SK-N-SH (cell line): ENCODE measurements around the gene AMFR. TPM values are rescaled to one million over a fixed set of nuclear protein-coding genes. Genes with fewer than 3 reads are reported as not detected.
A peak's percentile ranks its signal among the peaks of the same experiment; 100 is the strongest.

ENCODE experiments used
- CTCF ChIA-PET: fragments of 300-600, 350-600 bp; formaldehyde crosslinking; extraction: SDS; loops from one replicate; lab custom pipeline; 2021; lab: Yijun Ruan, JAX
- POLR2A ChIA-PET: fragments of 350-600 bp; sonication (Branson Sonifier 250); formaldehyde crosslinking; extraction: SDS; loops from one replicate; lab custom pipeline; 2020; ENCODE audit warnings: antibody characterized with exemption, inconsistent platforms; lab: Yijun Ruan, JAX
- DNase-seq: peaks from one replicate; pipeline ENCODE4 v3.0.0; 2012
- H2AFZ ChIP-seq: fragments of 200-600 bp; sonication (generic); 2 replicates; pipeline ENCODE4 v1.8.1; 2016; ENCODE audit warnings: antibody characterized with exemption, mild to moderate bottlenecking, low read depth
- H3F3A ChIP-seq: fragments of 200-600 bp; sonication (generic); replicated peaks from 2 replicates; pipeline ENCODE3; 2016; ENCODE audit warnings: antibody characterized with exemption, mild to moderate bottlenecking; ENCODE audit not compliant: insufficient read depth
- H3K27ac ChIP-seq, 2 experiments: fragments of 200-500 bp in 1 of 2; fragments of 200-600 bp in 1 of 2; sonication (Bioruptor generic) in 1 of 2; sonication (generic), shearing (Covaris generic) in 1 of 2; 2 replicates each; pipeline versions ENCODE4 v1.5.1 to v1.6.1; 2014 to 2016; ENCODE audit warnings: low read depth in 2 of 2, inconsistent platforms in 1 of 2, low read length in 1 of 2, mild to moderate bottlenecking in 1 of 2, mixed read lengths in 1 of 2
- H3K27me3 ChIP-seq: fragments of 200-600 bp; sonication (generic), shearing (Covaris generic); 2 replicates; pipeline ENCODE4 v1.6.1; 2016; ENCODE audit warnings: mixed run types; ENCODE audit not compliant: insufficient read depth
- H3K36me3 ChIP-seq, 2 experiments: fragments of 200-500 bp in 1 of 2; fragments of 200-600 bp in 1 of 2; sonication (Bioruptor generic) in 1 of 2; sonication (generic) in 1 of 2; replicated peaks in 1 of 2; 2 replicates each; pipeline versions ENCODE3 to v1.5.1; 2014 to 2016; ENCODE audit warnings: low read length in 1 of 2, mild to moderate bottlenecking in 1 of 2; ENCODE audit not compliant: insufficient read depth in 2 of 2, control insufficient read depth in 1 of 2
- H3K4me1 ChIP-seq, 2 experiments: fragments of 200-500 bp in 1 of 2; fragments of 200-600 bp in 1 of 2; sonication (Bioruptor generic) in 1 of 2; sonication (generic), shearing (Covaris generic) in 1 of 2; 2 replicates each; pipeline versions ENCODE4 v1.5.1 to v1.6.1; 2014 to 2016; ENCODE audit warnings: low read depth in 1 of 2, low read length in 1 of 2, mixed run types in 1 of 2; ENCODE audit not compliant: insufficient read depth in 2 of 2, control insufficient read depth in 1 of 2
- H3K4me2 ChIP-seq: fragments of 200-600 bp; sonication (generic), shearing (Covaris generic); 2 replicates; pipeline ENCODE4 v1.6.1; 2017; ENCODE audit warnings: mixed run types
- H3K4me3 ChIP-seq, 2 experiments: fragments of 200-500 bp in 1 of 2; fragments of 200-600 bp in 1 of 2; sonication (Bioruptor generic) in 1 of 2; sonication (generic), shearing (Covaris generic) in 1 of 2; 2 replicates each; pipeline versions ENCODE4 v1.5.1 to v1.8.1; 2014 to 2016; ENCODE audit warnings: low read depth in 2 of 2, inconsistent platforms in 1 of 2, low read length in 1 of 2, mild to moderate bottlenecking in 1 of 2, mixed read lengths in 1 of 2, moderate library complexity in 1 of 2
- H3K79me2 ChIP-seq: fragments of 200-600 bp; sonication (generic); 2 replicates; pipeline ENCODE4 v1.8.1; 2017; ENCODE audit warnings: mild to moderate bottlenecking; ENCODE audit not compliant: insufficient read depth
- H3K9ac ChIP-seq: fragments of 200-600 bp; sonication (generic); 2 replicates; pipeline ENCODE4 v1.6.1; 2017; ENCODE audit warnings: mixed run types
- H3K9me2 ChIP-seq: fragments of 200-600 bp; sonication (generic); 2 replicates; pipeline ENCODE4 v1.6.1; 2017; ENCODE audit warnings: mixed run types
- H3K9me3 ChIP-seq: fragments of 200-600 bp; sonication (generic); 2 replicates; pipeline ENCODE4 v1.6.1; 2017; ENCODE audit warnings: mixed run types, mild to moderate bottlenecking, moderate library complexity
- H4K20me1 ChIP-seq: fragments of 200-600 bp; sonication (generic); 2 replicates; pipeline ENCODE4 v1.6.1; 2017; ENCODE audit warnings: mild to moderate bottlenecking, mixed run types; ENCODE audit not compliant: insufficient read depth
- ELF1 ChIP-seq: IDR thresholded peaks from 2 replicates; pipeline ENCODE4 v1.4.0; 2012
- FOSL2 ChIP-seq: IDR thresholded peaks from 2 replicates; pipeline ENCODE4 v1.4.0; 2012; ENCODE audit warnings: low read depth, mild to moderate bottlenecking, moderate library complexity, borderline replicate concordance
- MXI1 ChIP-seq: IDR thresholded peaks from 2 replicates; pipeline ENCODE4 v1.6.1; 2012; ENCODE audit warnings: mild to moderate bottlenecking, low read depth, low read length, improper control_type of control experiment
- NFIC ChIP-seq: IDR thresholded peaks from 2 replicates; pipeline ENCODE4 v1.4.0; 2012; ENCODE audit warnings: borderline replicate concordance
- RAD21 ChIP-seq: IDR thresholded peaks from 2 replicates; pipeline ENCODE4 v1.6.1; 2012; ENCODE audit warnings: mild to moderate bottlenecking, low read length
- REST ChIP-seq: IDR thresholded peaks from 2 replicates; pipeline ENCODE4 v1.6.1; 2012; ENCODE audit warnings: mild to moderate bottlenecking, low read depth, low read length, moderate library complexity
- WGBS: methylation state at CpG from one replicate; pipeline ENCODE4 v1.1.6; 2017; ENCODE audit warnings: low lambda C conversion rate; 5-methylcytosine and 5-hydroxymethylcytosine counted together
- polyA plus RNA-seq, 3 experiments: library from polyadenylated mRNA; depleted of rRNA; stranded (reverse); fragments of >200 nt; gene quantifications; 2 replicates each; pipeline ENCODE4 v1.2.3, GENCODE V29; 2012

AMFR gene
- polyA plus RNA-seq, 1 of the 3 experiments (the other 2 are of a cell fraction), result 65.3 TPM

DNA sequence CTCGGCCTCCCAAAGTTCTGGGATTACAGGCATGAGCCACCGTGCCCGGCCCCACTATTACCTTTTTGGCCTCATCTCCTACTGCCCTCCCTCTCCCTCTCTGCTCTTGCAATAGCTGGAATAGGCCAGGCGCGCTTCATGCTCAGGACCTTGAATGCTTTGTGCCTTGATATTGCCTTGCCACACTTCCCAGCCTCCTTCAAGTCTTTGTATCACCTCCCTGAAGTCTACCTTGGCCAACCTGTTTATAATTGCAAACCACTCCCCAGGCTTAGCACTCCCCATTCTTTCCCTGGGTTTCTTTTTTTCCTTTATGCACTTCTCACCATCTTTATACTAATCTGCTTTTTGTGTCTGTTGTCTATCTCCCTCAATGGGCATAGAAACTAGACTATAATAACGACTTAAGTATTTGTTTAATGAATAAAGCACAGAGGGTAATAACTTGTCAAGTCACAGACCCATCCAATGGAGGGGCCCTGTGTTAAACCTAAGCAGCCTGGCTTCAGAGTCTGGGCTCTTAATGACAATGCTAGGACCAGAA is 32.7 kb upstream of the AMFR start:
- CTCF ChIA-PET, result no interaction called here
- no peaks in the 10 kb centered on the region for H3K27me3 ChIP-seq
- H4K20me1 ChIP-seq, result no peaks in the 10 kb centered on the region
- H3K4me3 ChIP-seq, result no peak overlapping the region
- H2AFZ ChIP-seq, result no peak overlapping the region
- H3K27ac ChIP-seq, result no peak overlapping the region
- H3K4me1 ChIP-seq, result no peaks in the 10 kb centered on the region; a peak in 2 of 4 replicates
- TF ChIP-seq FOSL2, result no peak
- no peak for TF ChIP-seq ELF1
- no peak for TF ChIP-seq RAD21
- no peak for TF ChIP-seq REST
- H3K9me3 ChIP-seq, result no peaks in the 10 kb centered on the region
- H3K4me2 ChIP-seq, result no peak overlapping the region
- H3K36me3 ChIP-seq, result peaks cover 77 to 87% of the 10 kb centered on the region in 2 experiments
- H3F3A ChIP-seq, result no peaks in the 10 kb centered on the region
- 95% methylated on average over 6 of the region's 6 CpGs for WGBS
- POLR2A ChIA-PET, result no interaction called here
- H3K9me2 ChIP-seq, result no peaks in the 10 kb centered on the region
- H3K79me2 ChIP-seq, result peaks cover 27% of the 10 kb centered on the region
- DNase-seq, result no peak
- H3K9ac ChIP-seq, result no peak overlapping the region

DNA sequence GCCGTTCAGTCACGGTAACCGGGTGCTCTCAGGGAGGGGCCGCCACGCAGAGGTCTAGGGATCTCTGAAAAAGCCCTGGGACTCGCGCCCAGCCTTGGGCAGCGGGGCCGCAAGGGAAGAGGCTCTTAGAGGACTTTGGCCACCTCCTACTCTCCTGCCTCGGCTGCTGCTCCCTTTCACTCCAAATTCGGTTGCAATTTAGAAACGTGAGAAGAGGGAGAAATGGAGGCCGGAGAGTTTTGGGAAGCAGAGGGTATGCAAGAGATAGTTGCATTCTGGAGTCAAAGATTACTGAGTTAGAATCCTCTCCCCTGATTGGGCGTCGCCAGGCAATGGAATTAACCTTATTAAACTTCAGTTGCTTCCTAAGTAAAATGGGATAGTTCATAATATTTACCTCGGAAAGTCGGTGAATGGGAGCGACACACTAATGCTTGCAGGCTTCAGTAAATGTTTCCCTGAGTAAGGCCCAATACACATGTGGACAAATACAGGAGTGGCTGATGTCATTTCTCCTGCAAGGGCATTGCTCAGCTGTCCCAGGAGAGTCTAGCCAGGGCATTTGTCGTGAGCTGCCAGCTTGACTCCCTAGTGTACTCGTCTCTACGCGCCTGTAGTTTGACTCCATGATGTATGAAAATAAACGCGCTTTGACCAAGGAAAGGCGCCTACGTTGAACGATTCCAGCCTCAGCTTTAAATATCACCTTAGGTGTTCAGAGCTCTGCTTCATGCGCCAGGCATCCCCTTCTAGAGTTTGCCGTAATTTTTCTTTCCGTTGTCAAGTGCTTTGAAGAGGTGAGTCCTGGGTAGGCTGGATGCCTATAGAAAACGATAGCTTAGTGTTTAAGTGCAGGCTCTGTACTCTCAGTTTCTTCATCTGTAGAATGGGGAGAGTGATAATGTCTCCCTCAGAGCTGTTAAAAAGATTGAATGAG is 26.7 kb upstream of the AMFR start:
- CTCF ChIA-PET, result interaction anchor here (0.7 to 1.4 kb wide), 2 partner anchors 15 to 250 kb away, joined by 3 read pairs; no protein-coding TSS in a partner anchor
- Histone ChIP-seq H3K9me3 (no peaks in the 10 kb centered on the region), H3K79me2 (peaks cover 81% of the 10 kb centered on the region), H3K36me3 (peaks cover 39 to 43% of the 10 kb centered on the region in 2 experiments), H3K4me2 (peak overlapping the region; percentile 80), H3K27ac (peak overlapping the region; percentile 72 to 87), H3F3A (no peaks in the 10 kb centered on the region), H2AFZ (peak overlapping the region; percentile 88), H3K4me3 (peak overlapping the region; percentile 93 to 97), H3K9ac (peak overlapping the region; percentile 82), H4K20me1 (peaks cover 37% of the 10 kb centered on the region), H3K9me2 (no peaks in the 10 kb centered on the region), H3K27me3 (no peaks in the 10 kb centered on the region), H3K4me1 (peaks cover 20 to 27% of the 10 kb centered on the region in 2 experiments; a peak in 3 of 4 replicates)
- POLR2A ChIA-PET, result interaction anchor here (1.0 kb wide), 1 partner anchor 239 kb away, joined by 3 read pairs; no protein-coding TSS in a partner anchor
- 5% methylated on average over 31 of the region's 31 CpGs for whole genome bisulfite sequencing
- peak; percentile 44 for DNase-seq
- TF ChIP-seq MXI1 (peak; percentile 75), NFIC (no peak)
